Glutamatergic neuron (in vitro differentiated cells): ENCODE results near the gene ERICH3. TPM values are rescaled to one million over a fixed set of nuclear protein-coding genes. Genes with fewer than 3 reads are reported as not detected.

Source experiments
- DNase-seq: peaks from one replicate; pipeline ENCODE4 v3.0.0; 2022
- H3K27ac Mint-ChIP-seq: one replicate; pipeline ENCODE4 v1.8.0; 2020; ENCODE audit warnings: mild to moderate bottlenecking, mixed read lengths, inconsistent platforms; ENCODE audit not compliant: unreplicated experiment
- H3K27me3 Mint-ChIP-seq: one replicate; pipeline ENCODE4 v1.8.0; 2020; ENCODE audit warnings: mild to moderate bottlenecking, moderate library complexity, mixed read lengths, inconsistent platforms; ENCODE audit not compliant: unreplicated experiment
- H3K36me3 Mint-ChIP-seq: one replicate; pipeline ENCODE4 v1.8.0; 2020; ENCODE audit warnings: mild to moderate bottlenecking, mixed read lengths, inconsistent platforms; ENCODE audit not compliant: unreplicated experiment
- H3K4me1 Mint-ChIP-seq: one replicate; pipeline ENCODE4 v1.8.0; 2020; ENCODE audit warnings: mild to moderate bottlenecking, low read depth, mixed read lengths, inconsistent platforms; ENCODE audit not compliant: unreplicated experiment
- H3K4me3 Mint-ChIP-seq: one replicate; pipeline ENCODE4 v1.8.0; 2020; ENCODE audit warnings: mild to moderate bottlenecking, mixed read lengths, inconsistent platforms; ENCODE audit not compliant: unreplicated experiment
- H3K9me3 Mint-ChIP-seq: one replicate; pipeline ENCODE4 v1.8.0; 2020; ENCODE audit warnings: mild to moderate bottlenecking, moderate library complexity, mixed read lengths, inconsistent platforms; ENCODE audit not compliant: unreplicated experiment
- CTCF ChIP-seq: fragments of 200-600 bp; sonication (generic); IDR thresholded peaks from one replicate; pipeline ENCODE4 v1.5.0; 2021; ENCODE audit not compliant: partially characterized antibody, unreplicated experiment
- total RNA-seq: library from RNA; stranded (reverse); fragmentation: NEBNext Ultra II Directional; extraction: Animal tissue kit (Norgen Biotek cat#: 25700); gene quantifications from one replicate; pipeline ENCODE4 v1.2.1, GENCODE V29; 2021; ENCODE audit not compliant: unreplicated experiment

ERICH3 gene
- total RNA-seq, 1 donor from 2014 or later: 1.9 TPM

- no peak for TF ChIP-seq CTCF
- no peak for DNase-seq
- Mint-ChIP-seq H3K9me3 (no peaks in the 10 kb centered on the region), H3K4me3 (no peak overlapping the region), H3K4me1 (peaks cover 14% of the 10 kb centered on the region), H3K27me3 (peaks cover 3% of the 10 kb centered on the region), H3K36me3 (no peaks in the 10 kb centered on the region), H3K27ac (no peak overlapping the region)
Measured at GRCh38 chr1:74548961-74549750, 124.4 kb downstream of the ERICH3 start.

DNA sequence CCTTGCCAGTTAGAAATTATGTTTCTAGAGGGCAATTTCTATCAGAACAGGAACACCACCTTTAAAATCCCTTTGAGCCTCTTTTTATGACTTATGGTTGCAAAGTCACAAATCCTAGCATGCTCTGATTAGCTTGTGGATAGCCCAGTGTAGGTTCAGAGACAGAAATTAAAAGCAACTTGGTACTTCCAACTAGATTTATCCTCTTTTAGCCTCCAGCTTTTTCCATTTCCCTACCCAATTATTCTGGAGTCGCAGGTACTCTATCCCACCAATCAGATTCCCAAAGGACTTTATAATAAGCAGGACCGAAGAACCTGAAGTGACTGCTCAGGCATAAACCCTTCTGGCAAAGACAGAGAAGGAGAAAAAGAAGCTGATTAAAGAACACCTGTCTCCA, 127.8 kb downstream of the ERICH3 start:
- Mint-ChIP-seq H3K27ac (no peak overlapping the region), H3K4me3 (no peak overlapping the region), H3K36me3 (no peaks in the 10 kb centered on the region), H3K27me3 (peaks cover under 1% of the 10 kb centered on the region), H3K9me3 (no peaks in the 10 kb centered on the region), H3K4me1 (peaks cover 18% of the 10 kb centered on the region)
- no peak for DNase-seq
- no peak for TF ChIP-seq CTCF

DNA sequence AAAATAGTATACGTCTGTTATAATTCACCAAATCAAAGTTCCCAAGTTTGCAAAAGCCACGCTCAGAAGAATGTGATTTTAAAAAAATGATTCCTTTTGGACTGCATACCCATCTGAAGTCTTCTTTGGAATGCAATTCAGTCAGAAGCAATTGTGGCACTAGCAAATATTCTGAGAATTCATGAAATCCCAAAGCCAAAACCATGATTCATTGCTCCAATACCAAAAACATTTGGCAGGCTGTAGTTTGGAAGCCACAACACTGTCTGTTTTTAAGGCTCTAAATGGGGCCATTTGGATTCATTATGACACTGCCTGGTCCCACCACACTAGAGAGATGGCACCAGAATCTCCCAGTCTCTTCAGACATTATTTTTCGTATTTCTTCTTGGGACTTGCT, 139.4 kb downstream of the ERICH3 start:
- no peak overlapping the region for H3K4me3 Mint-ChIP-seq
- no peaks in the 10 kb centered on the region for H3K36me3 Mint-ChIP-seq
- H3K27ac Mint-ChIP-seq: no peak overlapping the region
- peaks cover 26% of the 10 kb centered on the region for H3K4me1 Mint-ChIP-seq
- DNase-seq: no peak
- peaks cover 7% of the 10 kb centered on the region for H3K9me3 Mint-ChIP-seq
- peaks cover 5% of the 10 kb centered on the region for H3K27me3 Mint-ChIP-seq
- TF ChIP-seq CTCF: no peak

DNA sequence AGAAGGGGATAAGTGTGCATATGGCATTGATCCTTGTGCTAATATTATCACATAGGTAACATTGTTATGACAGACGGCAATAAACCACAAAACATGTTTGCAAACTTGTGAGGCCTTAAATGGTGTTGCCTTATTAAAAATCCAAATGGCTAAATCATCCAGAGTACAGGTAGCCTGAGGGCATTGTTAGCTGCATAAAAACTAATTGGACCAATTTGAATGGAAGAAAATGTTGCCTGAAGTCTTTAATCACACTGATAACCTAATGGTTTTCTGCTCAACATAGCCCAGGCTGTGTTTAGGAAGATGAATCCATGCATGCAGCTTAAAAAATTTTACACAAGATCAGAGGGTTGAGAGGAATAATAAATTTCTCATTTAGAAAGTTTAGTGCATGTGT, 141.8 kb downstream of the ERICH3 start:
- TF ChIP-seq CTCF: no peak
- no peak for DNase-seq
- H3K27me3 Mint-ChIP-seq: peaks cover 3% of the 10 kb centered on the region
- H3K27ac Mint-ChIP-seq: no peak overlapping the region
- peaks cover 4% of the 10 kb centered on the region for H3K9me3 Mint-ChIP-seq
- H3K36me3 Mint-ChIP-seq: no peaks in the 10 kb centered on the region
- peaks cover 16% of the 10 kb centered on the region for H3K4me1 Mint-ChIP-seq
- no peak overlapping the region for H3K4me3 Mint-ChIP-seq

DNA sequence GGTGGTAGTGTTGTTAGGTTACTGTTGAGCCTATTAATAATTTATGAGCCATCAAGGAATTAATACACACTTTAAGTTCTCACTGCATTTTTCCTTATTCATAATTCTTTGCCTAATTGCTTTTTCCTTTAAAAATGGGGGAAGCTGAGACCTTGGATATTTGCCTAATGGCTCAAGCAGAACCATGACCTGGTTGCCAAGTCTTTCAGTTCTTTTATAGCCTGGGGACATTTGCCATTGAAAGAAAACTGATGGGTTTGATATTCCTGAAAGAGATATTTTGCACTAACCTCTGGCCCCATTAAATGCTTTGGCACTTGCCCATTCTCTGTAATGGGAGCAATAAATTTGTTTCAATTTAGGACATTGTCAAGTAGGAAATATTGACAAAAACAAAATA, 142.7 kb downstream of the ERICH3 start:
- no peaks in the 10 kb centered on the region for H3K36me3 Mint-ChIP-seq
- peaks cover 11% of the 10 kb centered on the region for H3K4me1 Mint-ChIP-seq
- peaks cover 2% of the 10 kb centered on the region for H3K9me3 Mint-ChIP-seq
- no peak overlapping the region for H3K27ac Mint-ChIP-seq
- TF ChIP-seq CTCF: no peak
- DNase-seq: no peak
- H3K27me3 Mint-ChIP-seq: no peaks in the 10 kb centered on the region
- no peak overlapping the region for H3K4me3 Mint-ChIP-seq
